Measurements from ENCODE around the gene COX6B2. TPM values are rescaled to one million over a fixed set of nuclear protein-coding genes. Genes with fewer than 3 reads are reported as not detected.

COX6B2 gene
- total and polyA plus RNA-seq, 4 donors, result not detected

GRCh38 chr19:55308281-55308680 is 46.2 kb downstream of the COX6B2 start:
- H3K9me3 ChIP-seq (ENCODE audit: control insufficient read depth in 4 of 4, low read length in 3 of 4), result no peaks in the 10 kb centered on the region
- 92% methylated on average over 11 of the region's 11 CpGs for WGBS
- no peaks in the 10 kb centered on the region for H3K4me1 ChIP-seq (ENCODE audit: control insufficient read depth in 4 of 4, insufficient read depth in 4 of 4, low read length in 3 of 4)
- H3K36me3 ChIP-seq (ENCODE audit: control insufficient read depth in 4 of 4, insufficient read depth in 3 of 4, low read depth in 1 of 4, low read length in 3 of 4), result no peaks in the 10 kb centered on the region
- no peak for DNase-seq (ENCODE audit: low spot score)
- H3K27me3 ChIP-seq (ENCODE audit: control insufficient read depth in 4 of 4, insufficient read depth in 4 of 4, low read length in 3 of 4), result peaks cover 0 to 4% (median 0%) of the 10 kb centered on the region in 4 donors
- TF ChIP-seq RXRA (IDR thresholded peaks at IDR 0.05) (no peak), ATF3 (IDR thresholded peaks at IDR 0.05) (no peak)
- TF ChIP-seq, protein P1, sequence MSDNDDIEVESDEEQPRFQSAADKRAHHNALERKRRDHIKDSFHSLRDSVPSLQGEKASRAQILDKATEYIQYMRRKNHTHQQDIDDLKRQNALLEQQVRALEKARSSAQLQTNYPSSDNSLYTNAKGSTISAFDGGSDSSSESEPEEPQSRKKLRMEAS (IDR thresholded peaks at IDR 0.05), result no peak
- H3K27ac ChIP-seq (ENCODE audit: low read depth in 1 of 2, low read length in 2 of 2), result no peak overlapping the region
- no peak overlapping the region for H3K4me3 ChIP-seq (ENCODE audit: low read depth in 1 of 3, low read length in 3 of 3)
- H3K9ac ChIP-seq (ENCODE audit: low read depth in 1 of 2, low read length in 2 of 2), result no peak overlapping the region

- Histone ChIP-seq H3K9me3 (ENCODE audit: control insufficient read depth in 4 of 4, low read length in 3 of 4) (no peaks in the 10 kb centered on the region), H3K9ac (ENCODE audit: low read depth in 1 of 2, low read length in 2 of 2) (no peak overlapping the region), H3K36me3 (ENCODE audit: control insufficient read depth in 4 of 4, insufficient read depth in 3 of 4, low read depth in 1 of 4, low read length in 3 of 4) (no peaks in the 10 kb centered on the region), H3K4me1 (ENCODE audit: control insufficient read depth in 4 of 4, insufficient read depth in 4 of 4, low read length in 3 of 4) (peaks cover 0 to 3% (median under 1%) of the 10 kb centered on the region in 4 donors), H3K4me3 (ENCODE audit: low read depth in 1 of 3, low read length in 3 of 3) (no peak overlapping the region), H3K27me3 (ENCODE audit: control insufficient read depth in 4 of 4, insufficient read depth in 4 of 4, low read length in 3 of 4) (peaks cover 0 to 4% (median 0%) of the 10 kb centered on the region in 4 donors), H3K27ac (ENCODE audit: low read depth in 1 of 2, low read length in 2 of 2) (no peak overlapping the region)
- WGBS, result 66% methylated on average over 3 of the region's 3 CpGs
- no peak for DNase-seq (ENCODE audit: low spot score)
- TF ChIP-seq CTCF (IDR thresholded peaks at IDR 0.05; ENCODE audit: low read depth, low read length, missing input control), result no peak
- TF ChIP-seq YY1 (IDR thresholded peaks at IDR 0.05), result no peak
- no peak for TF ChIP-seq EGR1 (IDR thresholded peaks at IDR 0.05; ENCODE audit: low read depth in 2 of 2)
- no peak for TF ChIP-seq FOXA2 (IDR thresholded peaks at IDR 0.05)
- no peak for TF ChIP-seq NR2F2 (IDR thresholded peaks at IDR 0.05)
- no peak for TF ChIP-seq FOXA1 (IDR thresholded peaks at IDR 0.05)
- TF ChIP-seq RXRA (IDR thresholded peaks at IDR 0.05), result no peak
- TF ChIP-seq REST (IDR thresholded peaks at IDR 0.05), result no peak
- TF ChIP-seq RAD21 (IDR thresholded peaks at IDR 0.05), result no peak
- no peak for TF ChIP-seq HNF4G (IDR thresholded peaks at IDR 0.05)
- no peak for TF ChIP-seq HNF4A (conservative IDR thresholded peaks at IDR 0.05)
- TF ChIP-seq, protein P1 (IDR thresholded peaks at IDR 0.05), result no peak
- no peak for TF ChIP-seq ATF3 (IDR thresholded peaks at IDR 0.05)
- TF ChIP-seq, protein P2, sequence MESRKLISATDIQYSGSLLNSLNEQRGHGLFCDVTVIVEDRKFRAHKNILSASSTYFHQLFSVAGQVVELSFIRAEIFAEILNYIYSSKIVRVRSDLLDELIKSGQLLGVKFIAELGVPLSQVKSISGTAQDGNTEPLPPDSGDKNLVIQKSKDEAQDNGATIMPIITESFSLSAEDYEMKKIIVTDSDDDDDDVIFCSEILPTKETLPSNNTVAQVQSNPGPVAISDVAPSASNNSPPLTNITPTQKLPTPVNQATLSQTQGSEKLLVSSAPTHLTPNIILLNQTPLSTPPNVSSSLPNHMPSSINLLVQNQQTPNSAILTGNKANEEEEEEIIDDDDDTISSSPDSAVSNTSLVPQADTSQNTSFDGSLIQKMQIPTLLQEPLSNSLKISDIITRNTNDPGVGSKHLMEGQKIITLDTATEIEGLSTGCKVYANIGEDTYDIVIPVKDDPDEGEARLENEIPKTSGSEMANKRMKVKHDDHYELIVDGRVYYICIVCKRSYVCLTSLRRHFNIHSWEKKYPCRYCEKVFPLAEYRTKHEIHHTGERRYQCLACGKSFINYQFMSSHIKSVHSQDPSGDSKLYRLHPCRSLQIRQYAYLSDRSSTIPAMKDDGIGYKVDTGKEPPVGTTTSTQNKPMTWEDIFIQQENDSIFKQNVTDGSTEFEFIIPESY (IDR thresholded peaks at IDR 0.05), result no peak
These were observed 47.8 kb downstream of the COX6B2 start for GRCh38 chr19:55306712-55307111.
